GM23338 (cell line): ENCODE measurements around the gene SRI. TPM values are rescaled to one million over a fixed set of nuclear protein-coding genes. Genes with fewer than 3 reads are reported as not detected.

Source experiments
- ATAC-seq: fragments of 200-7000 bp; cut with Tn5 transposase; 3 replicates; pipeline ENCODE4 v1.9.1; 2020
- DNase-seq: peaks from one replicate; pipeline ENCODE4 v3.0.0-alpha.2; 2015; ENCODE audit warnings: low spot score
- H2AFZ ChIP-seq: fragments of 200-600 bp; sonication (generic); 2 replicates; pipeline ENCODE4 v1.8.0; 2016; ENCODE audit warnings: antibody characterized with exemption, mild to moderate bottlenecking, moderate library complexity
- H3F3A ChIP-seq: fragments of 200-600 bp; sonication (generic); replicated peaks from 2 replicates; pipeline ENCODE4 v1.8.0; 2017; ENCODE audit warnings: antibody characterized with exemption, mixed run types, low read depth
- H3K27ac ChIP-seq: fragments of 200-600 bp; sonication (generic); 2 replicates; pipeline ENCODE4 v1.6.1; 2016; ENCODE audit warnings: low read depth
- H3K27me3 ChIP-seq: fragments of 200-600 bp; sonication (generic); 2 replicates; pipeline ENCODE4 v1.8.0; 2016; ENCODE audit warnings: mild to moderate bottlenecking, mixed run types, moderate library complexity; ENCODE audit not compliant: insufficient read depth
- H3K36me3 ChIP-seq: fragments of 200-600 bp; sonication (generic); 2 replicates; pipeline ENCODE4 v1.8.0; 2016; ENCODE audit warnings: mild to moderate bottlenecking; ENCODE audit not compliant: insufficient read depth
- H3K4me1 ChIP-seq: fragments of 200-600 bp; sonication (generic); 2 replicates; pipeline ENCODE4 v1.8.0; 2016; ENCODE audit warnings: mild to moderate bottlenecking, moderate library complexity; ENCODE audit not compliant: insufficient read depth
- H3K4me2 ChIP-seq: fragments of 200-600 bp; sonication (generic); 2 replicates; pipeline ENCODE4 v1.7.1; 2017; ENCODE audit warnings: mixed run types
- H3K4me3 ChIP-seq: fragments of 200-600 bp; sonication (generic); 2 replicates; pipeline ENCODE4 v1.6.1; 2016; ENCODE audit warnings: mixed run types
- H3K79me2 ChIP-seq: fragments of 200-600 bp; sonication (generic); replicated peaks from 2 replicates; pipeline ENCODE4 v1.8.0; 2017; ENCODE audit warnings: mild to moderate bottlenecking; ENCODE audit not compliant: insufficient read depth
- H3K9me2 ChIP-seq: fragments of 200-600 bp; sonication (generic); 2 replicates; pipeline ENCODE4 v1.8.0; 2017; ENCODE audit not compliant: insufficient read depth
- H4K20me1 ChIP-seq: fragments of 200-600 bp; sonication (generic); replicated peaks from 2 replicates; pipeline ENCODE4 v1.8.0; 2017; ENCODE audit warnings: mild to moderate bottlenecking; ENCODE audit not compliant: insufficient read depth
- H3K27ac Mint-ChIP-seq: 2 replicates; pipeline ENCODE4 v1.8.0; 2020; ENCODE audit warnings: inconsistent platforms, mild to moderate bottlenecking, moderate library complexity, mixed read lengths
- H3K27me3 Mint-ChIP-seq: 3 replicates; pipeline ENCODE4 v1.8.0; 2022; ENCODE audit warnings: low read depth, mild to moderate bottlenecking, moderate library complexity, mixed read lengths, inconsistent platforms; ENCODE audit not compliant: insufficient read depth, poor library complexity
- H3K36me3 Mint-ChIP-seq: 3 replicates; pipeline ENCODE4 v1.8.0; 2021; ENCODE audit warnings: low read depth, mild to moderate bottlenecking, inconsistent platforms, moderate library complexity, mixed read lengths
- H3K4me1 Mint-ChIP-seq: 3 replicates; pipeline ENCODE4 v1.8.0; 2020; ENCODE audit warnings: mild to moderate bottlenecking, inconsistent platforms, mixed read lengths
- H3K4me3 Mint-ChIP-seq: 3 replicates; pipeline ENCODE4 v1.8.0; 2021; ENCODE audit warnings: moderate library complexity, mild to moderate bottlenecking, inconsistent platforms, mixed read lengths
- H3K9me3 Mint-ChIP-seq: 3 replicates; pipeline ENCODE4 v1.8.0; 2020; ENCODE audit warnings: moderate library complexity, mild to moderate bottlenecking, inconsistent platforms, mixed read lengths
- CREB1 ChIP-seq: fragments of 250-450 bp; sonication (Bioruptor Pico); IDR thresholded peaks from 2 replicates; pipeline ENCODE4 v1.5.0; 2020; ENCODE audit warnings: low read depth, mild to moderate bottlenecking, moderate library complexity
- CTCF ChIP-seq, 2 experiments: fragments of 200-600 bp in 1 of 2; sonication (generic) in 1 of 2; conservative IDR thresholded peaks; 2 replicates each; pipeline versions ENCODE4 v1.5.1 to v1.6.1; 2016 to 2017; ENCODE audit warnings: antibody characterized with exemption in 2 of 2, low read depth in 2 of 2, mild to moderate bottlenecking in 2 of 2, moderate library complexity in 1 of 2
- ETS1 ChIP-seq: IDR thresholded peaks from 2 replicates; pipeline ENCODE4 v1.6.1; 2016; ENCODE audit warnings: antibody characterized with exemption
- EZH2 ChIP-seq: fragments of 200-600 bp; sonication (generic); IDR thresholded peaks from one replicate; pipeline ENCODE4 v1.8.0; 2017; ENCODE audit warnings: antibody characterized with exemption, mild to moderate bottlenecking, low read depth; ENCODE audit not compliant: unreplicated experiment
- JUNB ChIP-seq: IDR thresholded peaks from one replicate; pipeline ENCODE4 v1.6.1; 2016; ENCODE audit warnings: antibody characterized with exemption; ENCODE audit not compliant: unreplicated experiment
- REST ChIP-seq: IDR thresholded peaks from one replicate; pipeline ENCODE4 v1.6.1; 2018; ENCODE audit warnings: antibody characterized with exemption; ENCODE audit not compliant: unreplicated experiment
- ZNF114 ChIP-seq: fragments of 250-450 bp; sonication (Bioruptor Pico); IDR thresholded peaks from 2 replicates; pipeline ENCODE4 v1.5.0; 2020; ENCODE audit warnings: mild to moderate bottlenecking, moderate library complexity
- ZNF331 ChIP-seq: fragments of 250-450 bp; sonication (Bioruptor Pico); IDR thresholded peaks from 2 replicates; pipeline ENCODE4 v1.5.0; 2020; ENCODE audit warnings: low read depth, mild to moderate bottlenecking, moderate library complexity
- polyA plus RNA-seq: library from polyadenylated mRNA; unstranded; fragments of >200 nt; fragmentation: Nextera tagmentation; extraction: Ambion mirVana; gene quantifications from 2 replicates; pipeline ENCODE4 v1.2.1, GENCODE V29; 2016
- total RNA-seq: library from RNA; depleted of rRNA; stranded (reverse); fragments of >200 nt; shearing (Covaris generic); gene quantifications from 2 replicates; pipeline ENCODE4 v1.2.3, GENCODE V29; 2014

Gene SRI
- total and polyA plus RNA-seq, 2 experiments from 2014 or later, result 141 to 321 TPM

GRCh38 chr7:88224601-88225275, 4.9 kb upstream of the SRI start (continued):
- TF ChIP-seq REST (no peak), ZNF114 (CRISPR knock-in tag) (no peak), JUNB (no peak), EZH2 (no peak), CREB1 (no peak)

- no peak for ATAC-seq
- H3F3A ChIP-seq, result no peaks in the 10 kb centered on the region
- no peak overlapping the region for H3K27ac ChIP-seq
- H3K27ac Mint-ChIP-seq, result no peak overlapping the region
- DNase-seq, result no peak
- no peaks in the 10 kb centered on the region for H3K9me2 ChIP-seq
- H3K4me3 ChIP-seq, result no peak overlapping the region
- H3K4me1 Mint-ChIP-seq, result peaks cover 12% of the 10 kb centered on the region
- H3K4me2 ChIP-seq, result no peak overlapping the region
- H3K27me3 Mint-ChIP-seq, result peaks cover 3% of the 10 kb centered on the region
- H2AFZ ChIP-seq, result no peak overlapping the region
- H3K36me3 Mint-ChIP-seq, result no peaks in the 10 kb centered on the region; the same call in 2 of the 3 replicates
- peaks cover 12% of the 10 kb centered on the region for H3K79me2 ChIP-seq
- TF ChIP-seq EZH2, result no peak
- no peak for TF ChIP-seq ZNF331 (CRISPR knock-in tag)
- H3K27me3 ChIP-seq, result no peaks in the 10 kb centered on the region
- no peaks in the 10 kb centered on the region for H3K36me3 ChIP-seq
- 0 out of 2 replicates have a peak, but pooled peaks cover 3% of the 10 kb centered on the region for H4K20me1 ChIP-seq
- peaks cover 20% of the 10 kb centered on the region for H3K4me1 ChIP-seq
- no peak overlapping the region for H3K4me3 Mint-ChIP-seq
- H3K9me3 Mint-ChIP-seq, result no peaks in the 10 kb centered on the region
These were observed 3.4 kb upstream of the SRI start for GRCh38 chr7:88223265-88223664.

- Mint-ChIP-seq H3K27me3 (peaks cover 5% of the 10 kb centered on the region), H3K9me3 (no peaks in the 10 kb centered on the region), H3K4me3 (peak overlapping the region; percentile 87), H3K36me3 (peaks cover 17% of the 10 kb centered on the region), H3K4me1 (peaks cover 47% of the 10 kb centered on the region), H3K27ac (peak overlapping the region; percentile 14)
- Histone ChIP-seq H3K4me1 (peaks cover 51% of the 10 kb centered on the region), H3F3A (no peaks in the 10 kb centered on the region), H3K27me3 (no peaks in the 10 kb centered on the region), H3K4me3 (peak overlapping the region; percentile 92), H3K4me2 (peak overlapping the region; percentile 100), H2AFZ (peak overlapping the region; percentile 89; the same call in 1 of the 2 replicates), H3K79me2 (peaks cover 32% of the 10 kb centered on the region), H4K20me1 (0 out of 2 replicates have a peak, but pooled peaks cover 3% of the 10 kb centered on the region), H3K27ac (no peak overlapping the region; the same call in 1 of the 2 replicates), H3K36me3 (no peaks in the 10 kb centered on the region), H3K9me2 (no peaks in the 10 kb centered on the region)
- peak; percentile 60 for DNase-seq
- peak; percentile 52 for ATAC-seq
- TF ChIP-seq CTCF (conservative IDR thresholded peaks at IDR 0.05; ENCODE audit: low read depth in 2 of 2) (no peak), CREB1 (0 out of 2 replicates have a peak, but pooled peaks have one; percentile 25), EZH2 (no peak), REST (no peak), ETS1 (no peak)
These were observed 817 bp downstream of the SRI start for GRCh38 chr7:88218836-88219605.
